HepG2 (cell line): Measurements from ENCODE around the gene MINDY1. TPM values are rescaled to one million over a fixed set of nuclear protein-coding genes. Genes with fewer than 3 reads are reported as not detected.

Experiments used
- CHD2 ChIP-seq: IDR thresholded peaks from 2 replicates; pipeline ENCODE4 v1.6.1; 2011; ENCODE audit warnings: low read depth, low read length, improper control_type of control experiment
- GFI1 ChIP-seq: sonication (generic); formaldehyde crosslinking; IDR thresholded peaks from 2 replicates; pipeline ENCODE4 v1.5.0; 2020; ENCODE audit warnings: missing genetic modification reagents, mild to moderate bottlenecking, borderline replicate concordance
- KAT2B ChIP-seq: fragments of 150-350 bp; IDR thresholded peaks from 2 replicates; pipeline ENCODE4 v1.6.1; 2014; ENCODE audit warnings: low read depth, low read length, borderline replicate concordance
- KLF15 ChIP-seq: sonication (generic); formaldehyde crosslinking; IDR thresholded peaks from 2 replicates; pipeline ENCODE4 v1.8.1; 2023; ENCODE audit warnings: borderline replicate concordance, mild to moderate bottlenecking, inconsistent platforms, missing genetic modification reagents, mixed read lengths
- MIXL1 ChIP-seq: IDR thresholded peaks from 2 replicates; pipeline ENCODE4 v1.6.1; 2016
- NBN ChIP-seq: fragments of 450-650 bp; conservative IDR thresholded peaks from 2 replicates; pipeline ENCODE4 v1.6.1; 2017
- PLRG1 ChIP-seq: fragments of 450-650 bp; conservative IDR thresholded peaks from 2 replicates; pipeline ENCODE4 v1.6.1; 2016
- PREB ChIP-seq: sonication (generic); formaldehyde crosslinking; IDR thresholded peaks from 2 replicates; pipeline ENCODE4 v1.4.0; 2020; ENCODE audit warnings: missing genetic modification reagents
- RBAK ChIP-seq: sonication (generic); formaldehyde crosslinking; IDR thresholded peaks from 2 replicates; pipeline ENCODE4 v1.5.1; 2020; ENCODE audit warnings: mild to moderate bottlenecking, missing genetic modification reagents
- REXO4 ChIP-seq: sonication (generic); formaldehyde crosslinking; IDR thresholded peaks from 2 replicates; pipeline ENCODE4 v1.8.0; 2022; ENCODE audit warnings: missing genetic modification reagents, mild to moderate bottlenecking, borderline replicate concordance
- RXRA ChIP-seq: sonication (generic); formaldehyde crosslinking; IDR thresholded peaks from 2 replicates; pipeline ENCODE4 v1.5.1; 2020; ENCODE audit warnings: missing genetic modification reagents
- SMYD3 ChIP-seq: sonication (generic); formaldehyde crosslinking; IDR thresholded peaks from 2 replicates; pipeline ENCODE4 v1.8.1; 2023; ENCODE audit warnings: mild to moderate bottlenecking, missing genetic modification reagents
- SOX5 ChIP-seq: IDR thresholded peaks from 2 replicates; pipeline ENCODE4 v1.6.1; 2016; ENCODE audit warnings: borderline replicate concordance
- TBX2 ChIP-seq: sonication (generic); formaldehyde crosslinking; IDR thresholded peaks from 2 replicates; pipeline ENCODE4 v1.5.0; 2020; ENCODE audit warnings: missing genetic modification reagents, mild to moderate bottlenecking, borderline replicate concordance
- ZNF260 ChIP-seq: sonication (generic); formaldehyde crosslinking; IDR thresholded peaks from 2 replicates; pipeline ENCODE4 v1.4.0; 2020; ENCODE audit warnings: missing genetic modification reagents, low read depth, mild to moderate bottlenecking, borderline replicate concordance
- ZNF263 ChIP-seq: sonication (generic); formaldehyde crosslinking; IDR thresholded peaks from 2 replicates; pipeline ENCODE4 v1.4.0; 2020; ENCODE audit warnings: missing genetic modification reagents
- ZNF282 ChIP-seq: fragments of 450-650 bp; IDR thresholded peaks from 2 replicates; pipeline ENCODE4 v1.6.1; 2018; ENCODE audit not compliant: partially characterized antibody
- ZNF333 ChIP-seq: sonication (generic); formaldehyde crosslinking; IDR thresholded peaks from 2 replicates; pipeline ENCODE4 v1.4.0; 2020; ENCODE audit warnings: mild to moderate bottlenecking, missing genetic modification reagents, borderline replicate concordance
- ZNF598 ChIP-seq: sonication (generic); formaldehyde crosslinking; IDR thresholded peaks from 2 replicates; pipeline ENCODE4 v1.5.1; 2020; ENCODE audit warnings: mild to moderate bottlenecking, missing genetic modification reagents, borderline replicate concordance
- ZNF781 ChIP-seq: sonication (generic); formaldehyde crosslinking; IDR thresholded peaks from 2 replicates; pipeline ENCODE4 v1.5.1; 2020; ENCODE audit warnings: borderline replicate concordance, mild to moderate bottlenecking, missing genetic modification reagents; ENCODE audit errors: not compliant biosample characterization
- polyA plus RNA-seq, 8 experiments: library from polyadenylated mRNA; depleted of rRNA in 3 of 8; stranded (reverse) in 7 of 8; unstranded in 1 of 8; fragments of >200 nt; fragmentation: Illumina TruSeq in 4 of 8; extraction: Trizol in 4 of 8; gene quantifications; 2 replicates each; pipeline versions ENCODE4 v1.2.1 to v1.2.3, GENCODE V29; 2011 to 2016; ENCODE audit warnings: low read depth in 4 of 8, missing spikeins in 1 of 8, mixed read lengths in 1 of 8; ENCODE audit not compliant: insufficient read depth in 1 of 8
- total RNA-seq, 5 experiments: library from RNA; depleted of rRNA; stranded (reverse); fragments of >200 nt; fragmentation: Illumina TruSeq; extraction: Trizol; gene quantifications; 2 replicates each; pipeline ENCODE4 v1.2.3, GENCODE V29; 2016; ENCODE audit warnings: low read depth in 1 of 5

MINDY1 gene
- total and polyA plus RNA-seq, 2 of the 13 experiments (the other 11 are each of a cell fraction or from before 2014, with no cell fraction given), result 11.1 to 15.0 TPM

GRCh38 chr1:150979092-150980056, 27.3 kb downstream of the MINDY1 start (continued):
- no peak for TF ChIP-seq NBN
- no peak for TF ChIP-seq ZNF260 (CRISPR knock-in tag)
- TF ChIP-seq CHD2, result no peak
- TF ChIP-seq ZNF781 (CRISPR knock-in tag), result no peak
- no peak for TF ChIP-seq ZNF598 (CRISPR knock-in tag)
- TF ChIP-seq REXO4 (CRISPR knock-in tag), result no peak
- TF ChIP-seq PLRG1, result no peak
- peak; percentile 45; the same call in 1 of the 2 replicates for TF ChIP-seq RXRA (CRISPR knock-in tag)
- no peak for TF ChIP-seq ZNF282
- TF ChIP-seq GFI1 (CRISPR knock-in tag), result peak; percentile 45; the same call in 1 of the 2 replicates
- TF ChIP-seq SMYD3 (CRISPR knock-in tag), result no peak
- TF ChIP-seq KAT2B, result no peak
- TF ChIP-seq TBX2 (CRISPR knock-in tag), result no peak
- TF ChIP-seq MIXL1 (CRISPR knock-in tag), result peak; percentile 50; the same call in 1 of the 2 replicates
- peak; percentile 38; the same call in 1 of the 2 replicates for TF ChIP-seq SOX5 (CRISPR knock-in tag)
- TF ChIP-seq ZNF263 (CRISPR knock-in tag), result no peak
- TF ChIP-seq PREB (CRISPR knock-in tag), result no peak
- no peak for TF ChIP-seq KLF15 (CRISPR knock-in tag)
- no peak for TF ChIP-seq RBAK (CRISPR knock-in tag)
- no peak for TF ChIP-seq ZNF333
